ENCODE data around the gene HOXC4. TPM values are rescaled to one million over a fixed set of nuclear protein-coding genes. Genes with fewer than 3 reads are reported as not detected.

The HOXC4 gene
- total RNA-seq, 4 donors from 2014 or later: 0.83 to 3.6 (median 2.5) TPM

DNA sequence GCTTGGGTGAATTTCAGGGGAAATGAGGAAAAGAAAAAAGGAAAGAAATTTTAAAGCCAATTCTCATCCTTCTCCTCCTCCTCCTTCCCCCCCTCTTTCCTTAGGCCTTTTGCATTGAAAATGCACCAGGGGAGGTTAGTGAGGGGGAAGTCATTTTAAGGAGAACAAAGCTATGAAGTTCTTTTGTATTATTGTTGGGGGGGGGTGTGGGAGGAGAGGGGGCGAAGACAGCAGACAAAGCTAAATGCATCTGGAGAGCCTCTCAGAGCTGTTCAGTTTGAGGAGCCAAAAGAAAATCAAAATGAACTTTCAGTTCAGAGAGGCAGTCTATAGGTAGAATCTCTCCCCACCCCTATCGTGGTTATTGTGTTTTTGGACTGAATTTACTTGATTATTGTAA, 1.9 kb downstream of the HOXC4 start:
- peak overlapping the region in 3 of 4 donors; percentile 74 to 85 (median 79) for H3K4me3 ChIP-seq
- 38% methylated on average over 2 of the region's 2 CpGs for WGBS
- no peaks in the 10 kb centered on the region for H3K9me3 ChIP-seq
- peaks cover 0 to 27% (median 0%) of the 10 kb centered on the region in 4 donors for H3K27me3 ChIP-seq
- intact Hi-C loops (cut with DNase I): loop anchor here (5.0 kb wide), 1 partner anchor 82 kb away; no protein-coding TSS in a partner anchor
- no peak for DNase-seq (ENCODE audit: extremely low spot score)
- H3K36me3 ChIP-seq: no peaks in the 10 kb centered on the region
- peak overlapping the region in 1 of 4 donors; percentile 79 for H3K27ac ChIP-seq (replicated peaks in 1 of 4)
- TF ChIP-seq, protein P1, sequence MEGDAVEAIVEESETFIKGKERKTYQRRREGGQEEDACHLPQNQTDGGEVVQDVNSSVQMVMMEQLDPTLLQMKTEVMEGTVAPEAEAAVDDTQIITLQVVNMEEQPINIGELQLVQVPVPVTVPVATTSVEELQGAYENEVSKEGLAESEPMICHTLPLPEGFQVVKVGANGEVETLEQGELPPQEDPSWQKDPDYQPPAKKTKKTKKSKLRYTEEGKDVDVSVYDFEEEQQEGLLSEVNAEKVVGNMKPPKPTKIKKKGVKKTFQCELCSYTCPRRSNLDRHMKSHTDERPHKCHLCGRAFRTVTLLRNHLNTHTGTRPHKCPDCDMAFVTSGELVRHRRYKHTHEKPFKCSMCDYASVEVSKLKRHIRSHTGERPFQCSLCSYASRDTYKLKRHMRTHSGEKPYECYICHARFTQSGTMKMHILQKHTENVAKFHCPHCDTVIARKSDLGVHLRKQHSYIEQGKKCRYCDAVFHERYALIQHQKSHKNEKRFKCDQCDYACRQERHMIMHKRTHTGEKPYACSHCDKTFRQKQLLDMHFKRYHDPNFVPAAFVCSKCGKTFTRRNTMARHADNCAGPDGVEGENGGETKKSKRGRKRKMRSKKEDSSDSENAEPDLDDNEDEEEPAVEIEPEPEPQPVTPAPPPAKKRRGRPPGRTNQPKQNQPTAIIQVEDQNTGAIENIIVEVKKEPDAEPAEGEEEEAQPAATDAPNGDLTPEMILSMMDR (IDR thresholded peaks at IDR 0.05): no peak
- no peak for TF ChIP-seq POLR2AphosphoS5 (IDR thresholded peaks at IDR 0.05)
- no peak for TF ChIP-seq POLR2A (IDR thresholded peaks at IDR 0.05; ENCODE audit: low read depth)
- TF ChIP-seq EP300 (IDR thresholded peaks at IDR 0.05): no peak
- peaks cover 13 to 55% (median 41%) of the 10 kb centered on the region in 4 donors for H3K4me1 ChIP-seq

DNA sequence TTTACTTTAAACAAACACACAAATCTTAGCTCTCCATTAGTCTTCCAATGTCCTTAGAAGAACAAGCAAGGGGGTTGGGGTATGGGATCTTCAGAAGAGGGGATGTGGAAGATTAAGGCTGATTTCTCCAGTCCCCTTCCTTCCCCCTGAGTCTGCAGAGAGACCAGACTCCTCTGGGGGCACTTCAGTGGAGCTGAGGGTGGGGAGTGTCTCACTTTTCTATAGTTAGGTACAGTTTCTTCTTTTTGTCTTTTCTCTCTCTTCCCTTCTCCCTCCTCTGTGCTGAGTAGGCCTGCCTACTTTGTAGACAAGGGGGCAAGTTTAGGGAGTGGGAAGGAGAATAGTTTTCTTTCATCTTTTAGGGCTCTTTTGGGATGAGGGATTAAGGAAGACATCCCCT, 2.5 kb downstream of the HOXC4 start:
- DNase-seq (ENCODE audit: extremely low spot score): no peak
- H3K36me3 ChIP-seq: no peaks in the 10 kb centered on the region
- H3K4me1 ChIP-seq: peaks cover 13 to 53% (median 38%) of the 10 kb centered on the region in 4 donors
- intact Hi-C loops (cut with DNase I): loop anchor here (5.0 kb wide), 1 partner anchor 81 kb away; no protein-coding TSS in a partner anchor
- no peak overlapping the region for H3K27ac ChIP-seq (replicated peaks in 1 of 4)
- H3K4me3 ChIP-seq: peak overlapping the region in 1 of 4 donors; percentile 74
- peaks cover 0 to 27% (median 0%) of the 10 kb centered on the region in 4 donors for H3K27me3 ChIP-seq
- no peaks in the 10 kb centered on the region for H3K9me3 ChIP-seq
- TF ChIP-seq EP300 (IDR thresholded peaks at IDR 0.05): no peak
- no peak for TF ChIP-seq POLR2AphosphoS5 (IDR thresholded peaks at IDR 0.05)
- TF ChIP-seq, protein P1 (IDR thresholded peaks at IDR 0.05): no peak
- no peak for TF ChIP-seq POLR2A (IDR thresholded peaks at IDR 0.05; ENCODE audit: low read depth)

DNA sequence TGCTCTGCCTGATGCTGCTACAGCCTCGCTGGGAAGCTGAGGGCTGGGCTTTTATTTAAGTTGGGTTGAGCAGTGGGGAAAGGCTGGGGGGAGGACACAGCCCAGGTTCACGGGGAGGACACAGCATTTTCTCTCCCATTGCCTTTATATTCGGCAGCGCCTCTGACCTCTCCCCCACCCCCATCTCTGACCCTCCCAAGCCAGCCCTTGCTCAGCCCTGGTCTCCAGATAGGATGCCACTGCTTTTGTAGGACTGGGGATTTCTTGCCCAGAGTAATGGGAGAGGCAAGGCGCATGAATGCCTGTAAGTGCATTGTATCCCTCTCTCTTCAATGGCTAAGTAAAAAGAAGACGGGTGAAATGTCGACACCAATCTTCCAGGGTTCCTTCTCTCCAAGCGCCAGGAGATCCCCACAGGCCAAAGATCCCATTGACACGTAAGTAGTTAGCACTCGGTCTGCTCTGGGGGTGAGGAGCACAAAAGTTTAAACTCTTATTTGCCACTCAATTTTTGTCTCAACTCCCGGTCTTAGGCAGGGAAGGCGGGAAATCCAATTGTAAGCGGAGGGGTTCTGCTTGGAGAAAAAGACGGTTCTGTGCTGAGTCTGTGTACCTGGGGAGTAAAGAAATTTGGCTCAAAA, 4.6 kb downstream of the HOXC4 start:
- Histone ChIP-seq H3K4me3 (no peak overlapping the region), H3K36me3 (no peaks in the 10 kb centered on the region), H3K4me1 (peaks cover 3 to 32% (median 21%) of the 10 kb centered on the region in 4 donors), H3K9me3 (no peaks in the 10 kb centered on the region), H3K27me3 (peaks cover 0 to 26% (median 0%) of the 10 kb centered on the region in 4 donors), H3K27ac (replicated peaks in 1 of 4) (no peak overlapping the region)
- intact Hi-C loops (cut with DNase I): loop anchor here (5.0 kb wide), 1 partner anchor 79 kb away; no protein-coding TSS in a partner anchor
- 81% methylated on average over 14 of the region's 14 CpGs for WGBS
- DNase-seq (ENCODE audit: extremely low spot score): no peak
- TF ChIP-seq, protein P1 (IDR thresholded peaks at IDR 0.05): no peak
- TF ChIP-seq POLR2A (IDR thresholded peaks at IDR 0.05; ENCODE audit: low read depth) (no peak), POLR2AphosphoS5 (IDR thresholded peaks at IDR 0.05) (no peak), EP300 (IDR thresholded peaks at IDR 0.05) (no peak)

DNA sequence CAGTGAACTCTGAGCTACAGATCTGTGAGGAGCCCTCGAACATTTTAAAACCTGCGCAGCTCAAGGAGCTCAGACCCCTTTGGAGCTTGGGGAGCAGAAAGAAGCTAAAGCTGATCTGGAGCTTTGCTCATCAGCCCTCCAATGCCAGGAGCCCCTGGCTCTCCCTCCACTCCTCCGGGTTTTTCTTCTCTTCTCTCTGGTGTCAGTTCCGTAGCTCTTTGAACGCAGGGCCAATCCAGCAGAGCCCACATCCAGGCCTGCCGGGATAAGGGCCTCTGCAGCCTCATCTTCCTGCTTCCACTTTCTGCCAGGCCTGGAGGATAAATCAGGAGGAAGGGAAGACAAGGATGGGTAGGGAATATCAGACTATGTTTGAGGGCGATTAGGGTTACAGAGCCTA, 6.0 kb downstream of the HOXC4 start:
- no peaks in the 10 kb centered on the region for H3K9me3 ChIP-seq
- H3K27ac ChIP-seq (replicated peaks in 1 of 4): no peak overlapping the region
- TF ChIP-seq POLR2AphosphoS5 (IDR thresholded peaks at IDR 0.05) (no peak), POLR2A (IDR thresholded peaks at IDR 0.05; ENCODE audit: low read depth) (no peak), EP300 (IDR thresholded peaks at IDR 0.05) (no peak)
- TF ChIP-seq, protein P1 (IDR thresholded peaks at IDR 0.05): no peak
- DNase-seq (ENCODE audit: extremely low spot score): no peak
- peaks cover 0 to 22% (median 18%) of the 10 kb centered on the region in 4 donors for H3K4me1 ChIP-seq
- intact Hi-C loops (cut with DNase I): loop anchor here (5.0 kb wide), 1 partner anchor 78 kb away; no protein-coding TSS in a partner anchor
- no peak overlapping the region for H3K4me3 ChIP-seq
- no peaks in the 10 kb centered on the region for H3K36me3 ChIP-seq
- H3K27me3 ChIP-seq: peaks cover 0 to 18% (median 0%) of the 10 kb centered on the region in 4 donors
- WGBS: 48% methylated on average over 7 of the region's 7 CpGs
